Measurements from ENCODE around the gene CAMK1D.

DNA sequence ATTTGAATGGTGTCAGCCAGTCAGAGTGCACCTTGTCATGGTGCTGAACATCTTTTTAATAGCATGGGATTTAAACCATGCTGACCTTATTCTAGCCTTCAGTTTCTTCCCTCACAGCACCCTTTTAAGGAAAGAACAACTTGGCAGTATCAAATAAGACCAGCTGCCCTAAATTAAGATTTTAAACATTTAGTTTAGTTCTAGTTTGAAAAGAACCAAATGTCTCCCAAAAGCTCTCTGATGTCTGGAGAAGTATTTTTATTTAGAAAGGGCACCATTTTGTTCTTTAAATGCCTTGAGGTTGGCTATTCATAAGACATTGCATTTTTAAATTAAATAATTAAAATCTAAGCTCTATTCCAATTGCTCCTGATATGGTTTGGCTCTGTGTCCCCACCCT is 531.1 kb downstream of the CAMK1D start:
- TF ChIP-seq CTCF (IDR thresholded peaks at IDR 0.05; ENCODE audit: low read length), result no peak
- no peak for TF ChIP-seq EZH2 (optimal IDR thresholded peaks at IDR 0.05; ENCODE audit: low read depth, low read length)
- TF ChIP-seq EZH2phosphoT487 (IDR thresholded peaks at IDR 0.05; ENCODE audit: low read length), result no peak
